ENCODE measurements around the gene AMPH.

The AMPH gene

GRCh38 chr7:38558761-38559345 lies 72.3 kb downstream of the AMPH start:
- TF ChIP-seq POLR2AphosphoS5 (IDR thresholded peaks at IDR 0.05; ENCODE audit: low read depth, low read length), result no peak

DNA sequence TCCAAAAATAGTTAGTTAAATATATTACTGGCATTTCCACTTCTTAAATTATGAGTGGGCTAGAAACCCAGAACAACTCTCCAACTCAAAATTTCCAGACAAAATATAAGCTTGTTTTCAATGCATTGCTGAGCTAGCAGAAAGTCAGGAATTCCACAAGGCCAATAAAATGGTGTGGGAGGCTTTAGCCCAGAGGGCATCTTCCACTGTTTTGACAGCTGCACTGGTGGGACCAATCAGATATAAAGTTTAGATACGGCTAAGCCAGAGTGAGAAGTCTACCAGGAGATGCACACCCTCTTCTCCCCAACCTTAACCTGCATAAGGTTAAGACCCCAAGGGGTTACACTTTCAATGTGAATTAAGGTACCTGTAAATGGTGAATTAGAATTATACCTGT lies 76.6 kb downstream of the AMPH start:
- TF ChIP-seq POLR2AphosphoS5 (IDR thresholded peaks at IDR 0.05; ENCODE audit: low read depth, low read length), result no peak
- no peak for TF ChIP-seq FOXP2 (optimal IDR thresholded peaks at IDR 0.05; ENCODE audit: borderline replicate concordance, extremely low read depth, extremely low read length, insufficient read depth)
- no peak for TF ChIP-seq REST (IDR thresholded peaks at IDR 0.05; ENCODE audit: insufficient read depth in 1 of 2, low read depth in 2 of 2, low read length in 2 of 2)

GRCh38 chr7:38550836-38551235 lies 80.3 kb downstream of the AMPH start:
- TF ChIP-seq POLR2AphosphoS5 (IDR thresholded peaks at IDR 0.05; ENCODE audit: low read depth, low read length) (no peak), TAF1 (IDR thresholded peaks at IDR 0.05; ENCODE audit: borderline replicate concordance, insufficient read depth, low read length) (no peak), SIN3A (IDR thresholded peaks at IDR 0.05; ENCODE audit: borderline replicate concordance, insufficient read depth, low read length) (no peak), REST (IDR thresholded peaks at IDR 0.05; ENCODE audit: insufficient read depth in 1 of 2, low read depth in 2 of 2, low read length in 2 of 2) (no peak), FOXP2 (optimal IDR thresholded peaks at IDR 0.05; ENCODE audit: borderline replicate concordance, extremely low read depth, extremely low read length, insufficient read depth) (no peak)

DNA sequence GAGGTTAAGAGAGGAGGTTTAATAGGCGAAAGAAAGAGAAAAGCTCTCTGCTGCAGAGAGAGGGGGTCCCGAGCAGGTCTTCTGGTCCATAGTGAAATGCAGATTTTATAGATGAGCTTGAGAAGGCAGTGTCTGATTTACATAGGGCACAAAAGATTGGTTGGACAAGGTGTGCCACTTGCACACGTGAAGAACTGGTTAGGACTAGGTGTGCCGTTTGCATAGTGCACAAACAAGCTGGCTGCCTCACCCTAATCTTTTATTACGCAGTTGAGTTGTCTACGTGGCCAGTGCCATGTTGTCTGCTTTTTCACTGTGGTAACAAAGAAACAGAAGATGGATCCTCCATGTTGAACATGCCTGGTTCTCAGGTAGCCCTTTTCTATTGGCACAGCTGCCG lies 82.6 kb downstream of the AMPH start:
- no peak for TF ChIP-seq FOXP2 (optimal IDR thresholded peaks at IDR 0.05; ENCODE audit: borderline replicate concordance, extremely low read depth, extremely low read length, insufficient read depth)
- no peak for TF ChIP-seq REST (IDR thresholded peaks at IDR 0.05; ENCODE audit: insufficient read depth in 1 of 2, low read depth in 2 of 2, low read length in 2 of 2)
- TF ChIP-seq TAF1 (IDR thresholded peaks at IDR 0.05; ENCODE audit: borderline replicate concordance, insufficient read depth, low read length), result no peak
- TF ChIP-seq SIN3A (IDR thresholded peaks at IDR 0.05; ENCODE audit: borderline replicate concordance, insufficient read depth, low read length), result no peak
- no peak for TF ChIP-seq POLR2AphosphoS5 (IDR thresholded peaks at IDR 0.05; ENCODE audit: low read depth, low read length)

- no peak for TF ChIP-seq POLR2AphosphoS5 (IDR thresholded peaks at IDR 0.05; ENCODE audit: low read depth, low read length)
- no peak for TF ChIP-seq TAF1 (IDR thresholded peaks at IDR 0.05; ENCODE audit: borderline replicate concordance, insufficient read depth, low read length)
- TF ChIP-seq FOXP2 (optimal IDR thresholded peaks at IDR 0.05; ENCODE audit: borderline replicate concordance, extremely low read depth, extremely low read length, insufficient read depth), result no peak
- no peak for TF ChIP-seq SIN3A (IDR thresholded peaks at IDR 0.05; ENCODE audit: borderline replicate concordance, insufficient read depth, low read length)
- TF ChIP-seq REST (IDR thresholded peaks at IDR 0.05; ENCODE audit: insufficient read depth in 1 of 2, low read depth in 2 of 2, low read length in 2 of 2), result no peak
Measured at GRCh38 chr7:38546763-38547162, 84.4 kb downstream of the AMPH start.

All from PFSK-1 (cell line).